SU-DHL-6 (cell line): ENCODE data around the gene CWC25.

Experiments
- EZH2phosphoT487 ChIP-seq: fragments of 200-600 bp; sonication (generic), shearing (Covaris generic); conservative IDR thresholded peaks from 2 replicates; pipeline ENCODE4 v1.6.1; 2018; ENCODE audit warnings: mild to moderate bottlenecking, antibody characterized with exemption, low read length, moderate library complexity, mixed read lengths
- TF ChIP-seq, protein P1 (sequence below): fragments of 200-600 bp; sonication (generic); IDR thresholded peaks from one replicate; pipeline ENCODE4 v1.5.1; 2017; ENCODE audit warnings: antibody characterized with exemption, mild to moderate bottlenecking, low read length, moderate library complexity; ENCODE audit not compliant: insufficient read depth, poor library complexity, severe bottlenecking

DNA sequence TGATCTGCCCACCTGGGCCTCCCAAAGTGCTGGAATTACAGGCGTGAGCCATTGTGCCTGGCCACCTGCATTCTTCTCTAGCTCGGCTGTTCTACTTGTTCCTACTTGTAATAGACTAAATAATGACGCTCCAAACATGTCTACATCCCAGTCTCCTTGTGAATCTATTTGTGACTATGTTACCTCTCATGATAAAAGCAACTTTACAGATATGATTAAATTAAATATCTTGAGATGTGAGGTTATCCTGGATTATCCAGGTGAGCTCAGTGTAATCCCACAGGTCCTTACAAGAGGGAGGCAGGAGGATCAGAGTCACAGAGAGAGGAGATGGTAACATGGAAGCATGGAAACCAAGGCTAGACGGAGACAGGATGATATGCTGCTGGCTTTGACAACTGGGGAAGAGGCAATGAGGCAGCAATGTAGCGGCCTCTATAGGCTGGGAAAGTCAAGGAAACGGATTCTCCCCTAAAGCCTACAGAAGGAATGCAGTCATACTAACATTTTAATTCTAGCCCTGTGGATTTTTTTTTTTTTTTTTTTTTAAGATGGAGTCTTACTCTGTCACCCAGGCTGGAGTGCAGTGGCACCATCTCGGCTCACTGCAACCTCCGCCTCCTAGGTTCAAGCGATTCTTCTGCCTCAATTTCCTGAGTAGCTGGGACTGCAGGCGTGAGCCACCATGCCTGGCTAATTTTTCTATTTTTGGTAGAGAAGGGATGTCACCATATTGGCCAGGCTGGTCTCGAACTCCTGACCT lies 39.7 kb upstream of the CWC25 start:
- TF ChIP-seq, protein P1, sequence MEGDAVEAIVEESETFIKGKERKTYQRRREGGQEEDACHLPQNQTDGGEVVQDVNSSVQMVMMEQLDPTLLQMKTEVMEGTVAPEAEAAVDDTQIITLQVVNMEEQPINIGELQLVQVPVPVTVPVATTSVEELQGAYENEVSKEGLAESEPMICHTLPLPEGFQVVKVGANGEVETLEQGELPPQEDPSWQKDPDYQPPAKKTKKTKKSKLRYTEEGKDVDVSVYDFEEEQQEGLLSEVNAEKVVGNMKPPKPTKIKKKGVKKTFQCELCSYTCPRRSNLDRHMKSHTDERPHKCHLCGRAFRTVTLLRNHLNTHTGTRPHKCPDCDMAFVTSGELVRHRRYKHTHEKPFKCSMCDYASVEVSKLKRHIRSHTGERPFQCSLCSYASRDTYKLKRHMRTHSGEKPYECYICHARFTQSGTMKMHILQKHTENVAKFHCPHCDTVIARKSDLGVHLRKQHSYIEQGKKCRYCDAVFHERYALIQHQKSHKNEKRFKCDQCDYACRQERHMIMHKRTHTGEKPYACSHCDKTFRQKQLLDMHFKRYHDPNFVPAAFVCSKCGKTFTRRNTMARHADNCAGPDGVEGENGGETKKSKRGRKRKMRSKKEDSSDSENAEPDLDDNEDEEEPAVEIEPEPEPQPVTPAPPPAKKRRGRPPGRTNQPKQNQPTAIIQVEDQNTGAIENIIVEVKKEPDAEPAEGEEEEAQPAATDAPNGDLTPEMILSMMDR = no peak
- TF ChIP-seq EZH2phosphoT487 = no peak
